ENCODE results near the gene VDAC2.

DNA sequence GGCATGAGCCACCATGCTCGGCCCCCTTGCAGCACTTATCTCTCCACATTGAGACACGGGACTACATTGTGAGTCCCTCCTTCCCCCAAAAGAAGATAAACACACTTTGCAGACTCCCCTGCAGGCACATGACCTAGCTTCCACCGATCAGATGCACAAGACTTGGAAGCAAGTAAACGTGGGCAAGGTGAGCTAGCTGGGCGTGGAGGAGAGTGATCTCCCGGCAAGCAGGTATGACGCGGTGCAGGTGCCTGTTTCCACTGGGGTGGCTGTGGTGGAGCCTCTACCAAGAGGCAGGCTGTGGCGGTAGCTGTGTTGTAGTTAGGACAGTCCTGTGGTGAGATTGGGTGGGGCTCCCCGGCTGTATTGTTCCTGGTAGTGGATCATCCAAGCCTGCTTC is 32.8 kb downstream of the VDAC2 start:
- TF ChIP-seq PATZ1 (CRISPR knock-in tag; IDR thresholded peaks at IDR 0.05; ENCODE audit: borderline replicate concordance), result no peak
- TF ChIP-seq, protein P1, sequence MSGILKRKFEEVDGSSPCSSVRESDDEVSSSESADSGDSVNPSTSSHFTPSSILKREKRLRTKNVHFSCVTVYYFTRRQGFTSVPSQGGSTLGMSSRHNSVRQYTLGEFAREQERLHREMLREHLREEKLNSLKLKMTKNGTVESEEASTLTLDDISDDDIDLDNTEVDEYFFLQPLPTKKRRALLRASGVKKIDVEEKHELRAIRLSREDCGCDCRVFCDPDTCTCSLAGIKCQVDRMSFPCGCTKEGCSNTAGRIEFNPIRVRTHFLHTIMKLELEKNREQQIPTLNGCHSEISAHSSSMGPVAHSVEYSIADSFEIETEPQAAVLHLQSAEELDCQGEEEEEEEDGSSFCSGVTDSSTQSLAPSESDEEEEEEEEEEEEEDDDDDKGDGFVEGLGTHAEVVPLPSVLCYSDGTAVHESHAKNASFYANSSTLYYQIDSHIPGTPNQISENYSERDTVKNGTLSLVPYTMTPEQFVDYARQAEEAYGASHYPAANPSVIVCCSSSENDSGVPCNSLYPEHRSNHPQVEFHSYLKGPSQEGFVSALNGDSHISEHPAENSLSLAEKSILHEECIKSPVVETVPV (CRISPR knock-in tag; IDR thresholded peaks at IDR 0.05), result no peak
- TF ChIP-seq PPARA (CRISPR knock-in tag; IDR thresholded peaks at IDR 0.05; ENCODE audit: borderline replicate concordance), result no peak
- no peak for TF ChIP-seq ARNTL (CRISPR knock-in tag; IDR thresholded peaks at IDR 0.05; ENCODE audit: borderline replicate concordance, low read depth)
- no peak for TF ChIP-seq ZFP3 (CRISPR knock-in tag; IDR thresholded peaks at IDR 0.05)
- TF ChIP-seq, protein P2, sequence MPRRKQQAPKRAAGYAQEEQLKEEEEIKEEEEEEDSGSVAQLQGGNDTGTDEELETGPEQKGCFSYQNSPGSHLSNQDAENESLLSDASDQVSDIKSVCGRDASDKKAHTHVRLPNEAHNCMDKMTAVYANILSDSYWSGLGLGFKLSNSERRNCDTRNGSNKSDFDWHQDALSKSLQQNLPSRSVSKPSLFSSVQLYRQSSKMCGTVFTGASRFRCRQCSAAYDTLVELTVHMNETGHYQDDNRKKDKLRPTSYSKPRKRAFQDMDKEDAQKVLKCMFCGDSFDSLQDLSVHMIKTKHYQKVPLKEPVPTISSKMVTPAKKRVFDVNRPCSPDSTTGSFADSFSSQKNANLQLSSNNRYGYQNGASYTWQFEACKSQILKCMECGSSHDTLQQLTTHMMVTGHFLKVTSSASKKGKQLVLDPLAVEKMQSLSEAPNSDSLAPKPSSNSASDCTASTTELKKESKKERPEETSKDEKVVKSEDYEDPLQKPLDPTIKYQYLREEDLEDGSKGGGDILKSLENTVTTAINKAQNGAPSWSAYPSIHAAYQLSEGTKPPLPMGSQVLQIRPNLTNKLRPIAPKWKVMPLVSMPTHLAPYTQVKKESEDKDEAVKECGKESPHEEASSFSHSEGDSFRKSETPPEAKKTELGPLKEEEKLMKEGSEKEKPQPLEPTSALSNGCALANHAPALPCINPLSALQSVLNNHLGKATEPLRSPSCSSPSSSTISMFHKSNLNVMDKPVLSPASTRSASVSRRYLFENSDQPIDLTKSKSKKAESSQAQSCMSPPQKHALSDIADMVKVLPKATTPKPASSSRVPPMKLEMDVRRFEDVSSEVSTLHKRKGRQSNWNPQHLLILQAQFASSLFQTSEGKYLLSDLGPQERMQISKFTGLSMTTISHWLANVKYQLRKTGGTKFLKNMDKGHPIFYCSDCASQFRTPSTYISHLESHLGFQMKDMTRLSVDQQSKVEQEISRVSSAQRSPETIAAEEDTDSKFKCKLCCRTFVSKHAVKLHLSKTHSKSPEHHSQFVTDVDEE (CRISPR knock-in tag; IDR thresholded peaks at IDR 0.05), result no peak
- no peak for TF ChIP-seq ESRRG (CRISPR knock-in tag; IDR thresholded peaks at IDR 0.05)
- TF ChIP-seq ZFP30 (CRISPR knock-in tag; IDR thresholded peaks at IDR 0.05), result no peak
- no peak for TF ChIP-seq CSDC2 (CRISPR knock-in tag; IDR thresholded peaks at IDR 0.05)
- TF ChIP-seq OSR1 (CRISPR knock-in tag; IDR thresholded peaks at IDR 0.05), result no peak
